Astrocyte (in vitro differentiated cells and primary cell): ENCODE data around the gene AUTS2. TPM values are rescaled to one million over a fixed set of nuclear protein-coding genes. Genes with fewer than 3 reads are reported as not detected.

Experiments
- DNase-seq: peaks from one replicate; pipeline ENCODE4 v3.0.0-alpha.2; 2010; ENCODE audit warnings: low read depth
- FAIRE-seq: peaks from 2 replicates; lab custom pipeline; 2011; peaks lifted over from hg19 to GRCh38; lab: Jason Lieb, UNC
- H2AFZ ChIP-seq: 2 replicates; pipeline ENCODE4 v1.6.0; 2012; ENCODE audit warnings: low read depth, low read length, inconsistent platforms
- H3K27ac ChIP-seq: 2 replicates; pipeline ENCODE4 v1.5.1; 2011; ENCODE audit warnings: low read depth, low read length, inconsistent platforms
- H3K27me3 ChIP-seq: 2 replicates; pipeline ENCODE4 v1.6.0; 2011; ENCODE audit warnings: low read length, inconsistent platforms; ENCODE audit not compliant: insufficient read depth
- H3K36me3 ChIP-seq: 2 replicates; pipeline ENCODE4 v1.5.1; 2011; ENCODE audit warnings: low read length, inconsistent platforms; ENCODE audit not compliant: insufficient read depth
- H3K4me1 ChIP-seq: 2 replicates; pipeline ENCODE4 v1.5.1; 2011; ENCODE audit warnings: low read length, inconsistent platforms; ENCODE audit not compliant: insufficient read depth
- H3K4me2 ChIP-seq: 2 replicates; pipeline ENCODE4 v1.6.0; 2012; ENCODE audit warnings: low read length, inconsistent platforms
- H3K4me3 ChIP-seq: 2 replicates; pipeline ENCODE4 v1.5.1; 2011; ENCODE audit warnings: low read depth, mild to moderate bottlenecking, low read length, inconsistent platforms; ENCODE audit not compliant: insufficient read depth
- H3K79me2 ChIP-seq: 2 replicates; pipeline ENCODE4 v1.6.0; 2012; ENCODE audit warnings: mild to moderate bottlenecking, low read length, inconsistent platforms; ENCODE audit not compliant: insufficient read depth
- H3K9ac ChIP-seq: 2 replicates; pipeline ENCODE4 v1.6.0; 2012; ENCODE audit warnings: mild to moderate bottlenecking, low read length, inconsistent platforms
- H3K9me3 ChIP-seq: 2 replicates; pipeline ENCODE4 v1.5.1; 2012; ENCODE audit warnings: low read depth, mild to moderate bottlenecking, low read length, inconsistent platforms; ENCODE audit not compliant: insufficient read depth
- H4K20me1 ChIP-seq: 2 replicates; pipeline ENCODE4 v1.6.0; 2012; ENCODE audit warnings: low read length, inconsistent platforms; ENCODE audit not compliant: insufficient read depth
- H3K27ac Mint-ChIP-seq: one replicate; pipeline ENCODE4 v1.8.0; 2021; ENCODE audit warnings: mild to moderate bottlenecking, mixed read lengths; ENCODE audit not compliant: unreplicated experiment
- H3K27me3 Mint-ChIP-seq: one replicate; pipeline ENCODE4 v1.8.0; 2021; ENCODE audit warnings: low read depth, mixed read lengths; ENCODE audit not compliant: unreplicated experiment
- H3K36me3 Mint-ChIP-seq: one replicate; pipeline ENCODE4 v1.8.0; 2021; ENCODE audit warnings: low read depth, mixed read lengths; ENCODE audit not compliant: unreplicated experiment
- H3K4me1 Mint-ChIP-seq: one replicate; pipeline ENCODE4 v1.8.0; 2021; ENCODE audit warnings: low read depth, mixed read lengths; ENCODE audit not compliant: unreplicated experiment
- H3K4me3 Mint-ChIP-seq: one replicate; pipeline ENCODE4 v1.8.0; 2021; ENCODE audit warnings: mild to moderate bottlenecking, moderate library complexity, mixed read lengths; ENCODE audit not compliant: unreplicated experiment
- H3K9me3 Mint-ChIP-seq: one replicate; pipeline ENCODE4 v1.8.0; 2021; ENCODE audit warnings: mild to moderate bottlenecking, mixed read lengths; ENCODE audit not compliant: unreplicated experiment
- EZH2 ChIP-seq: IDR thresholded peaks from 2 replicates; pipeline ENCODE4 v1.6.1; 2012; ENCODE audit warnings: mild to moderate bottlenecking, low read length, inconsistent platforms; ENCODE audit not compliant: insufficient read depth
- total RNA-seq: library from RNA; stranded (reverse); gene quantifications from 2 replicates; pipeline ENCODE4 v1.2.1, GENCODE V29; 2021
- TF ChIP-seq, protein P1 (sequence below): IDR thresholded peaks from 2 replicates; pipeline ENCODE4 v1.5.1; 2011; ENCODE audit warnings: low read depth, mild to moderate bottlenecking, inconsistent platforms, low read length, moderate library complexity; ENCODE audit not compliant: insufficient read depth

Gene AUTS2
- total RNA-seq, 1 donor from 2014 or later, result 73.2 TPM

DNA sequence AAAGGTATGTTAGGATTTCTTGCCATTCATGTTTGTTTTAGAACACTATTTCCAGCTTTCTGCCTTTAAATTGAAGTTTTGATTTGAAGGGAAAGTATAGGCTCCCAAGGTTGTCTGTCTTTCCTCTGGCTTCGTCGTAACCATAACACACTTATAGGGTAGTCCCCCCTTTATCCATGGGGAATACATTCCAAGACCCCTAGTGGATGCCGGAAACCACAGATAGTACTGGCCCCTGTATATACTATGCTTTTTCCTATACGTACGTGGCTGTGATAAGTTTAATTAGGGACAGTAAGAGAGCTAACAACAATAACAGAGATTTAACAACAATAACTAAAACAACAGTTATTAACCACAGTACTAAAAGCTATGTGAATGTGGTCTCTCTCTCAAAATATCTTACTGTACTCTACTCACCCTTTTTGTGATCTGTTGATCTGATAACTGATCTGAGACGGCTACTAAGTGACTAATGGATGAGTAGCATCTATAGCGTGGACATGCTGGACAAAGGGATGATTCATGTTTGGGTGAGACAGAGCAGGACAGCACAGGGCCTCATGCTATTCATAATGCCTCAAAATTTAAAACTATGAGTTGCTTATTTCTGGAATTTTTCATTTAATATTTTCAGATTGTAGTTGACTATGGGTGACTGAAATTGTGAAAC lies 273.1 kb downstream of the AUTS2 start:
- DNase-seq (peak; percentile 90), FAIRE-seq (peak; percentile 98)
- Histone ChIP-seq H3K4me1 (peaks cover 16% of the 10 kb centered on the region), H3K4me2 (peak overlapping the region; percentile 78), H4K20me1 (peaks cover 24% of the 10 kb centered on the region), H3K9me3 (no peaks in the 10 kb centered on the region), H3K27me3 (no peaks in the 10 kb centered on the region), H3K9ac (peak overlapping the region; percentile 56), H2AFZ (no peak overlapping the region), H3K79me2 (peaks cover 4% of the 10 kb centered on the region), H3K27ac (peak overlapping the region; percentile 71), H3K4me3 (no peak overlapping the region), H3K36me3 (no peaks in the 10 kb centered on the region)
- peak overlapping the region; percentile 17 for H3K4me3 Mint-ChIP-seq
- TF ChIP-seq, protein P1, sequence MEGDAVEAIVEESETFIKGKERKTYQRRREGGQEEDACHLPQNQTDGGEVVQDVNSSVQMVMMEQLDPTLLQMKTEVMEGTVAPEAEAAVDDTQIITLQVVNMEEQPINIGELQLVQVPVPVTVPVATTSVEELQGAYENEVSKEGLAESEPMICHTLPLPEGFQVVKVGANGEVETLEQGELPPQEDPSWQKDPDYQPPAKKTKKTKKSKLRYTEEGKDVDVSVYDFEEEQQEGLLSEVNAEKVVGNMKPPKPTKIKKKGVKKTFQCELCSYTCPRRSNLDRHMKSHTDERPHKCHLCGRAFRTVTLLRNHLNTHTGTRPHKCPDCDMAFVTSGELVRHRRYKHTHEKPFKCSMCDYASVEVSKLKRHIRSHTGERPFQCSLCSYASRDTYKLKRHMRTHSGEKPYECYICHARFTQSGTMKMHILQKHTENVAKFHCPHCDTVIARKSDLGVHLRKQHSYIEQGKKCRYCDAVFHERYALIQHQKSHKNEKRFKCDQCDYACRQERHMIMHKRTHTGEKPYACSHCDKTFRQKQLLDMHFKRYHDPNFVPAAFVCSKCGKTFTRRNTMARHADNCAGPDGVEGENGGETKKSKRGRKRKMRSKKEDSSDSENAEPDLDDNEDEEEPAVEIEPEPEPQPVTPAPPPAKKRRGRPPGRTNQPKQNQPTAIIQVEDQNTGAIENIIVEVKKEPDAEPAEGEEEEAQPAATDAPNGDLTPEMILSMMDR, result peak; percentile 21
- no peak for TF ChIP-seq EZH2
- H3K27ac Mint-ChIP-seq, result peak overlapping the region; percentile 91
- H3K9me3 Mint-ChIP-seq, result no peaks in the 10 kb centered on the region
- H3K27me3 Mint-ChIP-seq, result no peaks in the 10 kb centered on the region
- H3K4me1 Mint-ChIP-seq, result peaks cover 45% of the 10 kb centered on the region
- no peaks in the 10 kb centered on the region for H3K36me3 Mint-ChIP-seq

DNA sequence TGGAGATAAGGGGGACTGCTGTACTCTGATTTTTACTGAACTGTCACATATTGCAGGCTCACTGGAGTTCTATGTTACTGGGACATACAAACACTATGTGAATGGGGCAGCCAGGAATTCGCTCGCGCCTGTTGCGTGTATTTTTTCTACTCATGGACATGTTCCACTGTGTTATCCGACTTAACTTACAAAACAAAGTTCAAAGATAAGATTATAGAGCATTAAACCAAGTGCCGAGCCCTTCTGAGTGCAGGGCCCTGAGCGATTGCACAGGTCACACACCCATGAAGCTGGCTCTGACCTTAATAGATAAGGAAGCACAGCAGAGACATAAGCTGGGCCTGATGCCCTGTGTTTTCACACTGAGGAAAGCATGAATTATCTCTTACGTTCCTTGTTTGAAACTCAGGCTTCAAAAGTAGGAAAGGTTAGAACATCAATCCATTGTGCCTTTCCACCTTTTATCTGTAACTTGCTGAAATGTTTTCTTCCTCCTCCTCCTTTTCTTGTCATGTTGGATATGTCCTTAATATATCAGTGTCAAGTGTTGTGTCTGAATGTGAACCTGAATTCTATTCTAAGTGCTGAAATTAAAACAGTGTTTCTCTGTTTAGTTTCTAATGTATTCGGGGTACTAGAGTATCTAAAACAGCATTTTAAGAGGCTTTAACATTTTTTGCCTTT lies 273.8 kb downstream of the AUTS2 start:
- H3K9me3 Mint-ChIP-seq, result no peaks in the 10 kb centered on the region
- peak overlapping the region; percentile 91 for H3K27ac Mint-ChIP-seq
- Histone ChIP-seq H3K79me2 (peaks cover 10% of the 10 kb centered on the region), H3K9me3 (no peaks in the 10 kb centered on the region), H3K4me3 (no peak overlapping the region), H3K9ac (peak overlapping the region; percentile 56), H3K27me3 (no peaks in the 10 kb centered on the region), H2AFZ (no peak overlapping the region), H3K4me1 (peaks cover 16% of the 10 kb centered on the region), H3K36me3 (no peaks in the 10 kb centered on the region), H3K27ac (peak overlapping the region; percentile 71), H3K4me2 (peak overlapping the region; percentile 78), H4K20me1 (peaks cover 25% of the 10 kb centered on the region)
- no peaks in the 10 kb centered on the region for H3K36me3 Mint-ChIP-seq
- DNase-seq (no peak), FAIRE-seq (no peak)
- TF ChIP-seq, protein P1, result no peak
- TF ChIP-seq EZH2, result no peak
- H3K4me1 Mint-ChIP-seq, result peaks cover 38% of the 10 kb centered on the region
- H3K27me3 Mint-ChIP-seq, result no peaks in the 10 kb centered on the region
- no peak overlapping the region for H3K4me3 Mint-ChIP-seq
